Chondrocyte (in vitro differentiated cells): Measurements from ENCODE around the gene TNPO3. TPM values are rescaled to one million over a fixed set of nuclear protein-coding genes. Genes with fewer than 3 reads are reported as not detected.

Experiments used
- DNase-seq: peaks from one replicate; pipeline ENCODE4 v3.0.0; 2021; ENCODE audit warnings: mixed read lengths, low spot score
- H3K27ac Mint-ChIP-seq: one replicate; pipeline ENCODE4 v1.8.0; 2021; ENCODE audit warnings: mild to moderate bottlenecking, moderate library complexity, mixed read lengths; ENCODE audit not compliant: unreplicated experiment
- H3K27me3 Mint-ChIP-seq: 2 replicates; pipeline ENCODE4 v1.8.0; 2021; ENCODE audit warnings: low read depth, mixed read lengths
- H3K36me3 Mint-ChIP-seq: 2 replicates; pipeline ENCODE4 v1.8.0; 2021; ENCODE audit warnings: low read depth, mixed read lengths
- H3K4me1 Mint-ChIP-seq: 2 replicates; pipeline ENCODE4 v1.8.0; 2021; ENCODE audit warnings: low read depth, mild to moderate bottlenecking, mixed read lengths
- H3K4me3 Mint-ChIP-seq: one replicate; pipeline ENCODE4 v1.8.0; 2021; ENCODE audit warnings: mild to moderate bottlenecking, moderate library complexity, mixed read lengths; ENCODE audit not compliant: unreplicated experiment
- H3K9me3 Mint-ChIP-seq: 2 replicates; pipeline ENCODE4 v1.8.0; 2021; ENCODE audit warnings: low read depth, mixed read lengths
- total RNA-seq: library from RNA; stranded (reverse); gene quantifications from 3 replicates; pipeline ENCODE4 v1.2.1, GENCODE V29; 2021
- TF ChIP-seq, protein P1 (sequence below): fragments of 200-600 bp; sonication (generic); IDR thresholded peaks from 2 replicates; pipeline ENCODE4 v1.5.0; 2021; ENCODE audit warnings: antibody characterized with exemption, mild to moderate bottlenecking, moderate library complexity

TNPO3 gene
- total RNA-seq, 1 donor from 2014 or later: 44.0 TPM

- Mint-ChIP-seq H3K4me3 (no peak overlapping the region), H3K27ac (no peak overlapping the region), H3K27me3 (peaks cover 14% of the 10 kb centered on the region), H3K36me3 (no peaks in the 10 kb centered on the region), H3K9me3 (peaks cover 2% of the 10 kb centered on the region), H3K4me1 (no peaks in the 10 kb centered on the region)
- DNase-seq: no peak
- TF ChIP-seq, protein P1, sequence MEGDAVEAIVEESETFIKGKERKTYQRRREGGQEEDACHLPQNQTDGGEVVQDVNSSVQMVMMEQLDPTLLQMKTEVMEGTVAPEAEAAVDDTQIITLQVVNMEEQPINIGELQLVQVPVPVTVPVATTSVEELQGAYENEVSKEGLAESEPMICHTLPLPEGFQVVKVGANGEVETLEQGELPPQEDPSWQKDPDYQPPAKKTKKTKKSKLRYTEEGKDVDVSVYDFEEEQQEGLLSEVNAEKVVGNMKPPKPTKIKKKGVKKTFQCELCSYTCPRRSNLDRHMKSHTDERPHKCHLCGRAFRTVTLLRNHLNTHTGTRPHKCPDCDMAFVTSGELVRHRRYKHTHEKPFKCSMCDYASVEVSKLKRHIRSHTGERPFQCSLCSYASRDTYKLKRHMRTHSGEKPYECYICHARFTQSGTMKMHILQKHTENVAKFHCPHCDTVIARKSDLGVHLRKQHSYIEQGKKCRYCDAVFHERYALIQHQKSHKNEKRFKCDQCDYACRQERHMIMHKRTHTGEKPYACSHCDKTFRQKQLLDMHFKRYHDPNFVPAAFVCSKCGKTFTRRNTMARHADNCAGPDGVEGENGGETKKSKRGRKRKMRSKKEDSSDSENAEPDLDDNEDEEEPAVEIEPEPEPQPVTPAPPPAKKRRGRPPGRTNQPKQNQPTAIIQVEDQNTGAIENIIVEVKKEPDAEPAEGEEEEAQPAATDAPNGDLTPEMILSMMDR: no peak
These were observed 20.1 kb upstream of the TNPO3 start for GRCh38 chr7:129074994-129075393.

- Mint-ChIP-seq H3K27me3 (peaks cover 9% of the 10 kb centered on the region), H3K4me3 (no peak overlapping the region), H3K9me3 (peaks cover 2% of the 10 kb centered on the region), H3K36me3 (no peaks in the 10 kb centered on the region), H3K27ac (no peak overlapping the region), H3K4me1 (no peaks in the 10 kb centered on the region)
- TF ChIP-seq, protein P1: no peak
- no peak for DNase-seq
These were observed 19.5 kb upstream of the TNPO3 start for GRCh38 chr7:129074361-129074871.

- Mint-ChIP-seq H3K4me1 (no peaks in the 10 kb centered on the region), H3K9me3 (peaks cover 2% of the 10 kb centered on the region), H3K27me3 (peaks cover 9% of the 10 kb centered on the region), H3K27ac (no peak overlapping the region), H3K4me3 (no peak overlapping the region), H3K36me3 (no peaks in the 10 kb centered on the region)
- TF ChIP-seq, protein P1: no peak
- DNase-seq: no peak
These were observed 18.8 kb upstream of the TNPO3 start for GRCh38 chr7:129073738-129074137.

DNA sequence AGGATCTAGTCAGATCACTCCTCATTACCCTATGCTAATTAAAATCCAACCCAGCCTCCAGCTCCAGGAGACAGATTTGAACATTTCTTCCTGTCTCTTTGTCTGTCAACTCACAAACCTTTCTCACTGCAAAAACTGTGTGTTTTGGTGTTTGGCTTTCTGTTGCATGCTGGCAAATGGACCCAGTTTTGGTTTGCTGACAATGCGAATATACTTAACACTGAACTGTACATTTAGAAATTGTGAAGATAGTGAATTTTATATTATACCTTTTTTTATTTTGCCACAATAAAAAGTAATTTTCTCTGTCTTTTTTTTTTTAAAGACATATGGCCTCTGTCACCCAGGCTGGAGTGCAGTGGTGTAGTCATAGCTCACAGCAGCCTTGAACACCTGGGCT lies 18.3 kb upstream of the TNPO3 start:
- H3K9me3 Mint-ChIP-seq: peaks cover 2% of the 10 kb centered on the region
- no peaks in the 10 kb centered on the region for H3K36me3 Mint-ChIP-seq
- H3K4me1 Mint-ChIP-seq: no peaks in the 10 kb centered on the region
- H3K27ac Mint-ChIP-seq: no peak overlapping the region
- H3K4me3 Mint-ChIP-seq: no peak overlapping the region
- TF ChIP-seq, protein P1: no peak
- no peak for DNase-seq
- peaks cover 8% of the 10 kb centered on the region for H3K27me3 Mint-ChIP-seq

- TF ChIP-seq, protein P1: no peak
- no peak for DNase-seq
- peaks cover 6% of the 10 kb centered on the region for H3K27me3 Mint-ChIP-seq
- peaks cover 2% of the 10 kb centered on the region for H3K4me1 Mint-ChIP-seq
- no peaks in the 10 kb centered on the region for H3K36me3 Mint-ChIP-seq
- no peak overlapping the region for H3K4me3 Mint-ChIP-seq
- no peak overlapping the region for H3K27ac Mint-ChIP-seq
- H3K9me3 Mint-ChIP-seq: peaks cover 2% of the 10 kb centered on the region
These were observed 17.6 kb upstream of the TNPO3 start for GRCh38 chr7:129072479-129073011.
